Loucy (cell line): ENCODE results near the gene INSIG2.

Source experiments
- EZH2phosphoT487 ChIP-seq: fragments of 200-600 bp; IDR thresholded peaks from 2 replicates; pipeline ENCODE4 v1.6.1; 2018; ENCODE audit warnings: antibody characterized with exemption, mild to moderate bottlenecking, moderate library complexity, borderline replicate concordance
- TF ChIP-seq, protein P1 (sequence below): fragments of 200-600 bp; sonication (generic); conservative IDR thresholded peaks from 2 replicates; pipeline ENCODE4 v1.5.1; 2014; ENCODE audit warnings: mild to moderate bottlenecking, antibody characterized with exemption, low read length

DNA sequence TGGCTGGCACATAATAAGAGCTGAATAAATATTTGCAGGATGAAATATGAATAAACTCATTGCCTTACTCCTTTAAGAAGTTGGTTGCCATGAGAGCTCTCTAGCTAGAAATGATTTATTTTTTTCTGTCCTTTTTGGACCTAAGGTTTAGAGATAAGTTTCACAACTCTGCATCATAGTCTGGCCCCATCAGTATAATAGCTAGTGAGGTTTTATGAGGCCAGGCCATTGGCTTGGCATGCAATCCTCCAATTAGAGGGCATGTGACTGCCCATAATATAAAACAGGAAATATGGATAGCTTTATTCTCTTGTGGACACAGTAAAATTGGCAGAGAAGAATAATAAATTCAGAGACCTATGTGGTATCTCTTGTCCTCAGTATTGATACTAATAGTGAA lies 26.2 kb upstream of the INSIG2 start:
- TF ChIP-seq, protein P1, sequence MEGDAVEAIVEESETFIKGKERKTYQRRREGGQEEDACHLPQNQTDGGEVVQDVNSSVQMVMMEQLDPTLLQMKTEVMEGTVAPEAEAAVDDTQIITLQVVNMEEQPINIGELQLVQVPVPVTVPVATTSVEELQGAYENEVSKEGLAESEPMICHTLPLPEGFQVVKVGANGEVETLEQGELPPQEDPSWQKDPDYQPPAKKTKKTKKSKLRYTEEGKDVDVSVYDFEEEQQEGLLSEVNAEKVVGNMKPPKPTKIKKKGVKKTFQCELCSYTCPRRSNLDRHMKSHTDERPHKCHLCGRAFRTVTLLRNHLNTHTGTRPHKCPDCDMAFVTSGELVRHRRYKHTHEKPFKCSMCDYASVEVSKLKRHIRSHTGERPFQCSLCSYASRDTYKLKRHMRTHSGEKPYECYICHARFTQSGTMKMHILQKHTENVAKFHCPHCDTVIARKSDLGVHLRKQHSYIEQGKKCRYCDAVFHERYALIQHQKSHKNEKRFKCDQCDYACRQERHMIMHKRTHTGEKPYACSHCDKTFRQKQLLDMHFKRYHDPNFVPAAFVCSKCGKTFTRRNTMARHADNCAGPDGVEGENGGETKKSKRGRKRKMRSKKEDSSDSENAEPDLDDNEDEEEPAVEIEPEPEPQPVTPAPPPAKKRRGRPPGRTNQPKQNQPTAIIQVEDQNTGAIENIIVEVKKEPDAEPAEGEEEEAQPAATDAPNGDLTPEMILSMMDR: no peak
- no peak for TF ChIP-seq EZH2phosphoT487
